GM23338 (cell line): ENCODE results near the gene LPXN. TPM values are rescaled to one million over a fixed set of nuclear protein-coding genes. Genes with fewer than 3 reads are reported as not detected.

Source experiments
- ATAC-seq: fragments of 200-7000 bp; cut with Tn5 transposase; 3 replicates; pipeline ENCODE4 v1.9.1; 2020
- DNase-seq: peaks from one replicate; pipeline ENCODE4 v3.0.0-alpha.2; 2015; ENCODE audit warnings: low spot score
- H2AFZ ChIP-seq: fragments of 200-600 bp; sonication (generic); 2 replicates; pipeline ENCODE4 v1.8.0; 2016; ENCODE audit warnings: antibody characterized with exemption, mild to moderate bottlenecking, moderate library complexity
- H3F3A ChIP-seq: fragments of 200-600 bp; sonication (generic); replicated peaks from 2 replicates; pipeline ENCODE4 v1.8.0; 2017; ENCODE audit warnings: antibody characterized with exemption, mixed run types, low read depth
- H3K27ac ChIP-seq: fragments of 200-600 bp; sonication (generic); 2 replicates; pipeline ENCODE4 v1.6.1; 2016; ENCODE audit warnings: low read depth
- H3K27me3 ChIP-seq: fragments of 200-600 bp; sonication (generic); 2 replicates; pipeline ENCODE4 v1.8.0; 2016; ENCODE audit warnings: mild to moderate bottlenecking, mixed run types, moderate library complexity; ENCODE audit not compliant: insufficient read depth
- H3K36me3 ChIP-seq: fragments of 200-600 bp; sonication (generic); 2 replicates; pipeline ENCODE4 v1.8.0; 2016; ENCODE audit warnings: mild to moderate bottlenecking; ENCODE audit not compliant: insufficient read depth
- H3K4me1 ChIP-seq: fragments of 200-600 bp; sonication (generic); 2 replicates; pipeline ENCODE4 v1.8.0; 2016; ENCODE audit warnings: mild to moderate bottlenecking, moderate library complexity; ENCODE audit not compliant: insufficient read depth
- H3K4me2 ChIP-seq: fragments of 200-600 bp; sonication (generic); 2 replicates; pipeline ENCODE4 v1.7.1; 2017; ENCODE audit warnings: mixed run types
- H3K4me3 ChIP-seq: fragments of 200-600 bp; sonication (generic); 2 replicates; pipeline ENCODE4 v1.6.1; 2016; ENCODE audit warnings: mixed run types
- H3K79me2 ChIP-seq: fragments of 200-600 bp; sonication (generic); replicated peaks from 2 replicates; pipeline ENCODE4 v1.8.0; 2017; ENCODE audit warnings: mild to moderate bottlenecking; ENCODE audit not compliant: insufficient read depth
- H3K9me2 ChIP-seq: fragments of 200-600 bp; sonication (generic); 2 replicates; pipeline ENCODE4 v1.8.0; 2017; ENCODE audit not compliant: insufficient read depth
- H4K20me1 ChIP-seq: fragments of 200-600 bp; sonication (generic); replicated peaks from 2 replicates; pipeline ENCODE4 v1.8.0; 2017; ENCODE audit warnings: mild to moderate bottlenecking; ENCODE audit not compliant: insufficient read depth
- H3K27ac Mint-ChIP-seq: 2 replicates; pipeline ENCODE4 v1.8.0; 2020; ENCODE audit warnings: inconsistent platforms, mild to moderate bottlenecking, moderate library complexity, mixed read lengths
- H3K27me3 Mint-ChIP-seq: 3 replicates; pipeline ENCODE4 v1.8.0; 2022; ENCODE audit warnings: low read depth, mild to moderate bottlenecking, moderate library complexity, mixed read lengths, inconsistent platforms; ENCODE audit not compliant: insufficient read depth, poor library complexity
- H3K36me3 Mint-ChIP-seq: 3 replicates; pipeline ENCODE4 v1.8.0; 2021; ENCODE audit warnings: low read depth, mild to moderate bottlenecking, inconsistent platforms, moderate library complexity, mixed read lengths
- H3K4me1 Mint-ChIP-seq: 3 replicates; pipeline ENCODE4 v1.8.0; 2020; ENCODE audit warnings: mild to moderate bottlenecking, inconsistent platforms, mixed read lengths
- H3K4me3 Mint-ChIP-seq: 3 replicates; pipeline ENCODE4 v1.8.0; 2021; ENCODE audit warnings: moderate library complexity, mild to moderate bottlenecking, inconsistent platforms, mixed read lengths
- H3K9me3 Mint-ChIP-seq: 3 replicates; pipeline ENCODE4 v1.8.0; 2020; ENCODE audit warnings: moderate library complexity, mild to moderate bottlenecking, inconsistent platforms, mixed read lengths
- CREB1 ChIP-seq: fragments of 250-450 bp; sonication (Bioruptor Pico); IDR thresholded peaks from 2 replicates; pipeline ENCODE4 v1.5.0; 2020; ENCODE audit warnings: low read depth, mild to moderate bottlenecking, moderate library complexity
- CTCF ChIP-seq, 2 experiments: fragments of 200-600 bp in 1 of 2; sonication (generic) in 1 of 2; conservative IDR thresholded peaks; 2 replicates each; pipeline versions ENCODE4 v1.5.1 to v1.6.1; 2016 to 2017; ENCODE audit warnings: antibody characterized with exemption in 2 of 2, low read depth in 2 of 2, mild to moderate bottlenecking in 2 of 2, moderate library complexity in 1 of 2
- ETS1 ChIP-seq: IDR thresholded peaks from 2 replicates; pipeline ENCODE4 v1.6.1; 2016; ENCODE audit warnings: antibody characterized with exemption
- EZH2 ChIP-seq: fragments of 200-600 bp; sonication (generic); IDR thresholded peaks from one replicate; pipeline ENCODE4 v1.8.0; 2017; ENCODE audit warnings: antibody characterized with exemption, mild to moderate bottlenecking, low read depth; ENCODE audit not compliant: unreplicated experiment
- EZH2phosphoT487 ChIP-seq: fragments of 200-600 bp; sonication (generic); IDR thresholded peaks from one replicate; pipeline ENCODE4 v1.8.1; 2018; ENCODE audit warnings: antibody characterized with exemption; ENCODE audit not compliant: unreplicated experiment
- JUNB ChIP-seq: IDR thresholded peaks from one replicate; pipeline ENCODE4 v1.6.1; 2016; ENCODE audit warnings: antibody characterized with exemption; ENCODE audit not compliant: unreplicated experiment
- NANOG ChIP-seq: IDR thresholded peaks from 2 replicates; pipeline ENCODE4 v1.6.1; 2016; ENCODE audit warnings: antibody characterized with exemption, borderline replicate concordance
- POLR2AphosphoS5 ChIP-seq: IDR thresholded peaks from 2 replicates; pipeline ENCODE4 v1.6.1; 2016; ENCODE audit warnings: antibody characterized with exemption, low read depth
- STAT1 ChIP-seq: IDR thresholded peaks from one replicate; pipeline ENCODE4 v1.6.1; 2016; ENCODE audit warnings: antibody characterized with exemption; ENCODE audit not compliant: unreplicated experiment
- ZNF114 ChIP-seq: fragments of 250-450 bp; sonication (Bioruptor Pico); IDR thresholded peaks from 2 replicates; pipeline ENCODE4 v1.5.0; 2020; ENCODE audit warnings: mild to moderate bottlenecking, moderate library complexity
- ZNF331 ChIP-seq: fragments of 250-450 bp; sonication (Bioruptor Pico); IDR thresholded peaks from 2 replicates; pipeline ENCODE4 v1.5.0; 2020; ENCODE audit warnings: low read depth, mild to moderate bottlenecking, moderate library complexity
- polyA plus RNA-seq: library from polyadenylated mRNA; unstranded; fragments of >200 nt; fragmentation: Nextera tagmentation; extraction: Ambion mirVana; gene quantifications from 2 replicates; pipeline ENCODE4 v1.2.1, GENCODE V29; 2016
- total RNA-seq: library from RNA; depleted of rRNA; stranded (reverse); fragments of >200 nt; shearing (Covaris generic); gene quantifications from 2 replicates; pipeline ENCODE4 v1.2.3, GENCODE V29; 2014
- TF ChIP-seq, protein P1 (sequence below): IDR thresholded peaks from one replicate; pipeline ENCODE4 v1.6.1; 2018; ENCODE audit warnings: antibody characterized with exemption; ENCODE audit not compliant: unreplicated experiment
- TF ChIP-seq, protein P2 (sequence below): fragments of 250-450 bp; sonication (Bioruptor Pico); IDR thresholded peaks from 2 replicates; pipeline ENCODE4 v1.5.0; 2020; ENCODE audit warnings: mild to moderate bottlenecking, moderate library complexity

Gene LPXN
- total and polyA plus RNA-seq, 2 experiments from 2014 or later = 0.56 to 1.3 TPM

- no peaks in the 10 kb centered on the region for H3K9me3 Mint-ChIP-seq
- Histone ChIP-seq H3K27ac (no peak overlapping the region), H3K9me2 (no peaks in the 10 kb centered on the region), H3K36me3 (0 out of 2 replicates have a peak, but pooled peaks cover 8% of the 10 kb centered on the region), H3F3A (no peaks in the 10 kb centered on the region), H3K4me3 (no peak overlapping the region), H3K4me1 (no peaks in the 10 kb centered on the region), H3K4me2 (no peak overlapping the region), H4K20me1 (peaks cover 28% of the 10 kb centered on the region), H3K79me2 (peaks cover 99% of the 10 kb centered on the region), H3K27me3 (no peaks in the 10 kb centered on the region), H2AFZ (no peak overlapping the region)
- TF ChIP-seq EZH2 (no peak), POLR2AphosphoS5 (no peak), JUNB (no peak), NANOG (no peak), CREB1 (CRISPR knock-in tag) (no peak), ZNF331 (CRISPR knock-in tag) (no peak), CTCF (conservative IDR thresholded peaks at IDR 0.05; ENCODE audit: low read depth in 2 of 2) (no peak), STAT1 (no peak), ETS1 (no peak), ZNF114 (CRISPR knock-in tag) (no peak), EZH2phosphoT487 (no peak)
- TF ChIP-seq, protein P1, sequence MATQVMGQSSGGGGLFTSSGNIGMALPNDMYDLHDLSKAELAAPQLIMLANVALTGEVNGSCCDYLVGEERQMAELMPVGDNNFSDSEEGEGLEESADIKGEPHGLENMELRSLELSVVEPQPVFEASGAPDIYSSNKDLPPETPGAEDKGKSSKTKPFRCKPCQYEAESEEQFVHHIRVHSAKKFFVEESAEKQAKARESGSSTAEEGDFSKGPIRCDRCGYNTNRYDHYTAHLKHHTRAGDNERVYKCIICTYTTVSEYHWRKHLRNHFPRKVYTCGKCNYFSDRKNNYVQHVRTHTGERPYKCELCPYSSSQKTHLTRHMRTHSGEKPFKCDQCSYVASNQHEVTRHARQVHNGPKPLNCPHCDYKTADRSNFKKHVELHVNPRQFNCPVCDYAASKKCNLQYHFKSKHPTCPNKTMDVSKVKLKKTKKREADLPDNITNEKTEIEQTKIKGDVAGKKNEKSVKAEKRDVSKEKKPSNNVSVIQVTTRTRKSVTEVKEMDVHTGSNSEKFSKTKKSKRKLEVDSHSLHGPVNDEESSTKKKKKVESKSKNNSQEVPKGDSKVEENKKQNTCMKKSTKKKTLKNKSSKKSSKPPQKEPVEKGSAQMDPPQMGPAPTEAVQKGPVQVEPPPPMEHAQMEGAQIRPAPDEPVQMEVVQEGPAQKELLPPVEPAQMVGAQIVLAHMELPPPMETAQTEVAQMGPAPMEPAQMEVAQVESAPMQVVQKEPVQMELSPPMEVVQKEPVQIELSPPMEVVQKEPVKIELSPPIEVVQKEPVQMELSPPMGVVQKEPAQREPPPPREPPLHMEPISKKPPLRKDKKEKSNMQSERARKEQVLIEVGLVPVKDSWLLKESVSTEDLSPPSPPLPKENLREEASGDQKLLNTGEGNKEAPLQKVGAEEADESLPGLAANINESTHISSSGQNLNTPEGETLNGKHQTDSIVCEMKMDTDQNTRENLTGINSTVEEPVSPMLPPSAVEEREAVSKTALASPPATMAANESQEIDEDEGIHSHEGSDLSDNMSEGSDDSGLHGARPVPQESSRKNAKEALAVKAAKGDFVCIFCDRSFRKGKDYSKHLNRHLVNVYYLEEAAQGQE = no peak
- TF ChIP-seq, protein P2, sequence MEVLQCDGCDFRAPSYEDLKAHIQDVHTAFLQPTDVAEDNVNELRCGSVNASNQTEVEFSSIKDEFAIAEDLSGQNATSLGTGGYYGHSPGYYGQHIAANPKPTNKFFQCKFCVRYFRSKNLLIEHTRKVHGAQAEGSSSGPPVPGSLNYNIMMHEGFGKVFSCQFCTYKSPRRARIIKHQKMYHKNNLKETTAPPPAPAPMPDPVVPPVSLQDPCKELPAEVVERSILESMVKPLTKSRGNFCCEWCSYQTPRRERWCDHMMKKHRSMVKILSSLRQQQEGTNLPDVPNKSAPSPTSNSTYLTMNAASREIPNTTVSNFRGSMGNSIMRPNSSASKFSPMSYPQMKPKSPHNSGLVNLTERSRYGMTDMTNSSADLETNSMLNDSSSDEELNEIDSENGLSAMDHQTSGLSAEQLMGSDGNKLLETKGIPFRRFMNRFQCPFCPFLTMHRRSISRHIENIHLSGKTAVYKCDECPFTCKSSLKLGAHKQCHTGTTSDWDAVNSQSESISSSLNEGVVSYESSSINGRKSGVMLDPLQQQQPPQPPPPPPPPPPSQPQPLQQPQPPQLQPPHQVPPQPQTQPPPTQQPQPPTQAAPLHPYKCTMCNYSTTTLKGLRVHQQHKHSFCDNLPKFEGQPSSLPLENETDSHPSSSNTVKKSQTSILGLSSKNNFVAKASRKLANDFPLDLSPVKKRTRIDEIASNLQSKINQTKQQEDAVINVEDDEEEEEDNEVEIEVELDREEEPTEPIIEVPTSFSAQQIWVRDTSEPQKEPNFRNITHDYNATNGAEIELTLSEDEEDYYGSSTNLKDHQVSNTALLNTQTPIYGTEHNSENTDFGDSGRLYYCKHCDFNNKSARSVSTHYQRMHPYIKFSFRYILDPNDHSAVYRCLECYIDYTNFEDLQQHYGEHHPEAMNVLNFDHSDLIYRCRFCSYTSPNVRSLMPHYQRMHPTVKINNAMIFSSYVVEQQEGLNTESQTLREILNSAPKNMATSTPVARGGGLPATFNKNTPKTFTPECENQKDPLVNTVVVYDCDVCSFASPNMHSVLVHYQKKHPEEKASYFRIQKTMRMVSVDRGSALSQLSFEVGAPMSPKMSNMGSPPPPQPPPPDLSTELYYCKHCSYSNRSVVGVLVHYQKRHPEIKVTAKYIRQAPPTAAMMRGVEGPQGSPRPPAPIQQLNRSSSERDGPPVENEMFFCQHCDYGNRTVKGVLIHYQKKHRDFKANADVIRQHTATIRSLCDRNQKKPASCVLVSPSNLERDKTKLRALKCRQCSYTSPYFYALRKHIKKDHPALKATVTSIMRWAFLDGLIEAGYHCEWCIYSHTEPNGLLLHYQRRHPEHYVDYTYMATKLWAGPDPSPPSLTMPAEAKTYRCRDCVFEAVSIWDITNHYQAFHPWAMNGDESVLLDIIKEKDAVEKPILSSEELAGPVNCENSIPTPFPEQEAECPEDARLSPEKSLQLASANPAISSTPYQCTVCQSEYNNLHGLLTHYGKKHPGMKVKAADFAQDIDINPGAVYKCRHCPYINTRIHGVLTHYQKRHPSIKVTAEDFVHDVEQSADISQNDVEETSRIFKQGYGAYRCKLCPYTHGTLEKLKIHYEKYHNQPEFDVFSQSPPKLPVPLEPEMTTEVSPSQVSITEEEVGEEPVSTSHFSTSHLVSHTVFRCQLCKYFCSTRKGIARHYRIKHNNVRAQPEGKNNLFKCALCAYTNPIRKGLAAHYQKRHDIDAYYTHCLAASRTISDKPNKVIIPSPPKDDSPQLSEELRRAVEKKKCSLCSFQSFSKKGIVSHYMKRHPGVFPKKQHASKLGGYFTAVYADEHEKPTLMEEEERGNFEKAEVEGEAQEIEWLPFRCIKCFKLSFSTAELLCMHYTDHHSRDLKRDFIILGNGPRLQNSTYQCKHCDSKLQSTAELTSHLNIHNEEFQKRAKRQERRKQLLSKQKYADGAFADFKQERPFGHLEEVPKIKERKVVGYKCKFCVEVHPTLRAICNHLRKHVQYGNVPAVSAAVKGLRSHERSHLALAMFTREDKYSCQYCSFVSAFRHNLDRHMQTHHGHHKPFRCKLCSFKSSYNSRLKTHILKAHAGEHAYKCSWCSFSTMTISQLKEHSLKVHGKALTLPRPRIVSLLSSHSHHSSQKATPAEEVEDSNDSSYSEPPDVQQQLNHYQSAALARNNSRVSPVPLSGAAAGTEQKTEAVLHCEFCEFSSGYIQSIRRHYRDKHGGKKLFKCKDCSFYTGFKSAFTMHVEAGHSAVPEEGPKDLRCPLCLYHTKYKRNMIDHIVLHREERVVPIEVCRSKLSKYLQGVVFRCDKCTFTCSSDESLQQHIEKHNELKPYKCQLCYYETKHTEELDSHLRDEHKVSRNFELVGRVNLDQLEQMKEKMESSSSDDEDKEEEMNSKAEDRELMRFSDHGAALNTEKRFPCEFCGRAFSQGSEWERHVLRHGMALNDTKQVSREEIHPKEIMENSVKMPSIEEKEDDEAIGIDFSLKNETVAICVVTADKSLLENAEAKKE = no peak
- no peak for DNase-seq
- peaks cover 16% of the 10 kb centered on the region; the same call in 1 of the 3 replicates for H3K36me3 Mint-ChIP-seq
- no peak overlapping the region for H3K27ac Mint-ChIP-seq
- H3K4me3 Mint-ChIP-seq = no peak overlapping the region
- no peaks in the 10 kb centered on the region for H3K27me3 Mint-ChIP-seq
- ATAC-seq = no peak
- peaks cover 7% of the 10 kb centered on the region; the same call in 2 of the 3 replicates for H3K4me1 Mint-ChIP-seq
Observed at GRCh38 chr11:58586998-58587397, 11.3 kb upstream of the LPXN start.
